Measurements from ENCODE around the gene TINCR. TPM values are rescaled to one million over a fixed set of nuclear protein-coding genes. Genes with fewer than 3 reads are reported as not detected.

The TINCR gene
- total RNA-seq, 1 donor from 2014 or later = 2.5 TPM

- H3K27ac Mint-ChIP-seq = no peak overlapping the region
- peaks cover 46% of the 10 kb centered on the region for H3K36me3 Mint-ChIP-seq
- TF ChIP-seq CTCF (IDR thresholded peaks at IDR 0.05; ENCODE audit: unreplicated experiment) = no peak
- H3K9me3 Mint-ChIP-seq = no peaks in the 10 kb centered on the region
- no peaks in the 10 kb centered on the region for H3K27me3 Mint-ChIP-seq (ENCODE audit: low read depth)
- DNase-seq (ENCODE audit: low spot score in 2 of 2, unreplicated experiment in 2 of 2) = no peak
- no peak overlapping the region for H3K4me3 Mint-ChIP-seq
- H3K4me1 Mint-ChIP-seq = peaks cover 3% of the 10 kb centered on the region
These were observed 23.7 kb upstream of the TINCR start for GRCh38 chr19:5591476-5591875.

- Mint-ChIP-seq H3K4me3 (no peak overlapping the region), H3K9me3 (no peaks in the 10 kb centered on the region), H3K27ac (no peak overlapping the region), H3K36me3 (peaks cover 45% of the 10 kb centered on the region), H3K27me3 (ENCODE audit: low read depth) (no peaks in the 10 kb centered on the region), H3K4me1 (peaks cover 5% of the 10 kb centered on the region)
- no peak for DNase-seq (ENCODE audit: low spot score in 2 of 2, unreplicated experiment in 2 of 2)
- no peak for TF ChIP-seq CTCF (IDR thresholded peaks at IDR 0.05; ENCODE audit: unreplicated experiment)
These were observed 23.1 kb upstream of the TINCR start for GRCh38 chr19:5590865-5591154.

- TF ChIP-seq CTCF (IDR thresholded peaks at IDR 0.05; ENCODE audit: unreplicated experiment) = no peak
- Mint-ChIP-seq H3K9me3 (no peaks in the 10 kb centered on the region), H3K27me3 (ENCODE audit: low read depth) (no peaks in the 10 kb centered on the region), H3K27ac (no peak overlapping the region), H3K4me3 (no peak overlapping the region), H3K36me3 (peaks cover 42% of the 10 kb centered on the region), H3K4me1 (peaks cover 9% of the 10 kb centered on the region)
- DNase-seq (ENCODE audit: low spot score in 2 of 2, unreplicated experiment in 2 of 2) = no peak
These were observed 22.6 kb upstream of the TINCR start for GRCh38 chr19:5590151-5590864.

GRCh38 chr19:5588906-5589676 lies 21.3 kb upstream of the TINCR start:
- Mint-ChIP-seq H3K9me3 (no peaks in the 10 kb centered on the region), H3K27ac (no peak overlapping the region), H3K27me3 (ENCODE audit: low read depth) (no peaks in the 10 kb centered on the region), H3K36me3 (peaks cover 36% of the 10 kb centered on the region), H3K4me3 (no peak overlapping the region), H3K4me1 (peaks cover 9% of the 10 kb centered on the region)
- no peak for DNase-seq (ENCODE audit: low spot score in 2 of 2, unreplicated experiment in 2 of 2)
- TF ChIP-seq CTCF (IDR thresholded peaks at IDR 0.05; ENCODE audit: unreplicated experiment) = no peak

GRCh38 chr19:5588441-5588840 lies 20.7 kb upstream of the TINCR start:
- no peaks in the 10 kb centered on the region for H3K27me3 Mint-ChIP-seq (ENCODE audit: low read depth)
- H3K4me3 Mint-ChIP-seq = no peak overlapping the region
- no peak for DNase-seq (ENCODE audit: low spot score in 2 of 2, unreplicated experiment in 2 of 2)
- H3K27ac Mint-ChIP-seq = no peak overlapping the region
- peaks cover 9% of the 10 kb centered on the region for H3K4me1 Mint-ChIP-seq
- no peak for TF ChIP-seq CTCF (IDR thresholded peaks at IDR 0.05; ENCODE audit: unreplicated experiment)
- H3K9me3 Mint-ChIP-seq = no peaks in the 10 kb centered on the region
- H3K36me3 Mint-ChIP-seq = peaks cover 34% of the 10 kb centered on the region

Data from mesothelial cell of epicardium (in vitro differentiated cells).